ENCODE results near the gene DIPK2A. TPM values are rescaled to one million over a fixed set of nuclear protein-coding genes. Genes with fewer than 3 reads are reported as not detected.
A peak's percentile ranks its signal among the peaks of the same experiment; 100 is the strongest.

The DIPK2A gene
- total and polyA plus RNA-seq, 2 of the 13 experiments (the other 11 are each of a cell fraction or from before 2014, with no cell fraction given) = 5.8 to 8.0 TPM

GRCh38 chr3:143928541-143929255 is 42.9 kb upstream of the DIPK2A start (continued):
- TF ChIP-seq DPF2 (CRISPR knock-in tag; IDR thresholded peaks at IDR 0.05; ENCODE audit: borderline replicate concordance, low read depth) (no peak), HCFC1 (IDR thresholded peaks at IDR 0.05; ENCODE audit: low read depth, low read length) (no peak), MAF1 (CRISPR knock-in tag; IDR thresholded peaks at IDR 0.05; ENCODE audit: borderline replicate concordance) (no peak), ADNP (CRISPR knock-in tag; IDR thresholded peaks at IDR 0.05) (no peak), ZNF264 (CRISPR knock-in tag; IDR thresholded peaks at IDR 0.05) (no peak), ZNF362 (CRISPR knock-in tag; IDR thresholded peaks at IDR 0.05; ENCODE audit: borderline replicate concordance) (no peak), MNT (IDR thresholded peaks at IDR 0.05) (no peak), XRCC5 (optimal IDR thresholded peaks at IDR 0.05; ENCODE audit: low read length) (no peak)

GRCh38 chr3:143934791-143935190 is 36.8 kb upstream of the DIPK2A start:
- intact Hi-C loops (cut with micrococcal nuclease; ENCODE audit: unreplicated experiment) = no loop called here
- Histone ChIP-seq H3K36me3 (replicated peaks in 1 of 2; ENCODE audit: control insufficient read depth in 1 of 2, insufficient read depth in 2 of 2, low read length in 2 of 2) (no peaks in the 10 kb centered on the region), H3K4me3 (replicated peaks in 1 of 3; ENCODE audit: insufficient read depth in 1 of 3, low read depth in 2 of 3, low read length in 3 of 3) (no peak overlapping the region), H3K4me2 (ENCODE audit: low read depth, low read length) (no peak overlapping the region), H4K20me1 (ENCODE audit: insufficient read depth, low read length) (no peaks in the 10 kb centered on the region), H3K9ac (ENCODE audit: insufficient read depth, low read depth, low read length) (no peak overlapping the region), H3K27ac (ENCODE audit: extremely low read length, insufficient read depth, low read length) (no peak overlapping the region), H3K9me3 (ENCODE audit: low read length) (no peaks in the 10 kb centered on the region), H3K4me1 (ENCODE audit: insufficient read depth, low read length) (no peaks in the 10 kb centered on the region), H3K27me3 (ENCODE audit: control insufficient read depth in 1 of 2, insufficient read depth in 2 of 2, low read length in 2 of 2) (no peaks in the 10 kb centered on the region), H2AFZ (ENCODE audit: low read length) (no peak overlapping the region), H3K79me2 (ENCODE audit: insufficient read depth, low read length) (no peaks in the 10 kb centered on the region)
- ATAC-seq (no peak), DNase-seq (ENCODE audit: low spot score) (no peak), FAIRE-seq (no peak)
- TF ChIP-seq SNAI1 (CRISPR knock-in tag; IDR thresholded peaks at IDR 0.05; ENCODE audit: borderline replicate concordance) (no peak), CREB1 (IDR thresholded peaks at IDR 0.05) (0 out of 2 replicates have a peak, but pooled peaks have one; percentile 12), CREB1 (CRISPR knock-in tag; IDR thresholded peaks at IDR 0.05) (no peak), ZNF841 (CRISPR knock-in tag; IDR thresholded peaks at IDR 0.05; ENCODE audit: borderline replicate concordance) (no peak)
- TF ChIP-seq, protein P1, sequence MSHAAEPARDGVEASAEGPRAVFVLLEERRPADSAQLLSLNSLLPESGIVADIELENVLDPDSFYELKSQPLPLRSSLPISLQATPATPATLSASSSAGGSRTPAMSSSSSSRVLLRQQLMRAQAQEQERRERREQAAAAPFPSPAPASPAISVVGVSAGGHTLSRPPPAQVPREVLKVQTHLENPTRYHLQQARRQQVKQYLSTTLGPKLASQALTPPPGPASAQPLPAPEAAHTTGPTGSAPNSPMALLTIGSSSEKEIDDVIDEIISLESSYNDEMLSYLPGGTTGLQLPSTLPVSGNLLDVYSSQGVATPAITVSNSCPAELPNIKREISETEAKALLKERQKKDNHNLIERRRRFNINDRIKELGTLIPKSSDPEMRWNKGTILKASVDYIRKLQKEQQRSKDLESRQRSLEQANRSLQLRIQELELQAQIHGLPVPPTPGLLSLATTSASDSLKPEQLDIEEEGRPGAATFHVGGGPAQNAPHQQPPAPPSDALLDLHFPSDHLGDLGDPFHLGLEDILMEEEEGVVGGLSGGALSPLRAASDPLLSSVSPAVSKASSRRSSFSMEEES (CRISPR knock-in tag; IDR thresholded peaks at IDR 0.05) = no peak
- no TSS peak for BruUV-seq (replicated peaks)
- ChIA-PET POLR2A (no interaction called here), CTCF (ENCODE audit: low intra/inter-chr PET ratio, low total read pairs) (no interaction called here)
- in situ Hi-C loops (cut with HindIII; ENCODE audit: extremely low pct_ligation_motif_present, low pct_unique_long_range_greater_than_20kb) = no loop called here
- 0% methylated on average over 3 of the region's 3 CpGs for WGBS (ENCODE audit: low lambda C conversion rate)

All from HepG2 (cell line).